Neural cell (in vitro differentiated cells): Measurements from ENCODE around the gene ACAP3. TPM values are rescaled to one million over a fixed set of nuclear protein-coding genes. Genes with fewer than 3 reads are reported as not detected.

Source experiments
- H2AFZ ChIP-seq: fragments of 200-600, 300-800 bp; sonication (generic), shearing (Covaris generic); 2 replicates; pipeline ENCODE4 v1.6.0; 2014; ENCODE audit warnings: low read depth, mild to moderate bottlenecking, antibody characterized with exemption, low read length, moderate library complexity
- H3F3A ChIP-seq: fragments of 200-600 bp; shearing (Covaris generic); 2 replicates; pipeline ENCODE4 v1.6.1; 2016; ENCODE audit warnings: mild to moderate bottlenecking, moderate library complexity, mixed read lengths, antibody characterized with exemption, low read length; ENCODE audit not compliant: insufficient read depth, poor library complexity, severe bottlenecking
- H3K27ac ChIP-seq: fragments of 200-600, 300-800 bp; sonication (generic), shearing (Covaris generic); 2 replicates; pipeline ENCODE4 v1.5.1; 2014; ENCODE audit warnings: mild to moderate bottlenecking, low read length, moderate library complexity
- H3K27me3 ChIP-seq: fragments of 300-800, 200-600 bp; sonication (generic), shearing (Covaris generic); 2 replicates; pipeline ENCODE4 v1.6.0; 2014; ENCODE audit warnings: mild to moderate bottlenecking, low read depth, low read length, moderate library complexity; ENCODE audit not compliant: insufficient read depth
- H3K36me3 ChIP-seq: fragments of 300-800, 200-600 bp; sonication (generic), shearing (Covaris generic); 2 replicates; pipeline ENCODE4 v1.5.1; 2014; ENCODE audit warnings: mild to moderate bottlenecking, antibody characterized with exemption, low read length, moderate library complexity; ENCODE audit not compliant: insufficient read depth
- H3K4me2 ChIP-seq: fragments of 300-800, 200-600 bp; sonication (generic), shearing (Covaris generic); 2 replicates; pipeline ENCODE4 v1.6.0; 2014; ENCODE audit warnings: mild to moderate bottlenecking, low read length
- H3K4me3 ChIP-seq: fragments of 300-800, 200-600 bp; sonication (generic), shearing (Covaris generic); 2 replicates; pipeline ENCODE4 v1.5.1; 2014; ENCODE audit warnings: mild to moderate bottlenecking, low read length, moderate library complexity
- H3K79me2 ChIP-seq: fragments of 200-600 bp; shearing (Covaris generic); replicated peaks from 2 replicates; pipeline ENCODE4 v1.6.0; 2014; ENCODE audit warnings: mild to moderate bottlenecking, low read length, moderate library complexity; ENCODE audit not compliant: insufficient read depth
- H3K9ac ChIP-seq: fragments of 300-800, 200-600 bp; sonication (generic), shearing (Covaris generic); 2 replicates; pipeline ENCODE4 v1.6.1; 2016; ENCODE audit warnings: mild to moderate bottlenecking, low read length, mixed read lengths
- H3K9me2 ChIP-seq: fragments of 200-600 bp; shearing (Covaris generic); 2 replicates; pipeline ENCODE4 v1.6.1; 2016; ENCODE audit warnings: mild to moderate bottlenecking, low read length, mixed read lengths; ENCODE audit not compliant: insufficient read depth
- H3K9me3 ChIP-seq: fragments of 200-600, 300-800 bp; sonication (generic), shearing (Covaris generic); 2 replicates; pipeline ENCODE4 v1.6.1; 2016; ENCODE audit warnings: mild to moderate bottlenecking, mixed run types, low read length, moderate library complexity, mixed read lengths
- H4K20me1 ChIP-seq: fragments of 200-600 bp; shearing (Covaris generic); 2 replicates; pipeline ENCODE4 v1.6.1; 2016; ENCODE audit warnings: mild to moderate bottlenecking, mixed run types; ENCODE audit not compliant: insufficient read depth
- EP300 ChIP-seq: fragments of 450-650 bp; conservative IDR thresholded peaks from 2 replicates; pipeline ENCODE4 v1.6.1; 2014; ENCODE audit warnings: antibody characterized with exemption, mild to moderate bottlenecking, moderate library complexity; ENCODE audit not compliant: poor library complexity, severe bottlenecking
- EZH2 ChIP-seq: fragments of 200-600, 300-800 bp; shearing (Covaris generic), sonication (generic); IDR thresholded peaks from 2 replicates; pipeline ENCODE4 v1.6.1; 2014; ENCODE audit warnings: antibody characterized with exemption, low read length, borderline replicate concordance, mild to moderate bottlenecking; ENCODE audit not compliant: insufficient read depth, poor library complexity, severe bottlenecking
- RAD21 ChIP-seq: fragments of 450-650 bp; conservative IDR thresholded peaks from 2 replicates; pipeline ENCODE4 v1.6.1; 2014; ENCODE audit warnings: antibody characterized with exemption, mild to moderate bottlenecking, moderate library complexity
- REST ChIP-seq: IDR thresholded peaks from 2 replicates; pipeline ENCODE4 v1.6.1; 2012; ENCODE audit warnings: borderline replicate concordance
- SMC3 ChIP-seq: fragments of 450-650 bp; conservative IDR thresholded peaks from 2 replicates; pipeline ENCODE4 v1.6.1; 2014; ENCODE audit warnings: antibody characterized with exemption, mild to moderate bottlenecking, moderate library complexity; ENCODE audit not compliant: poor library complexity
- TAF1 ChIP-seq: IDR thresholded peaks from 2 replicates; pipeline ENCODE4 v1.6.1; 2012; ENCODE audit warnings: low read depth
- polyA plus RNA-seq: library from polyadenylated mRNA; depleted of rRNA; stranded (reverse); fragments of >200 nt; gene quantifications from 2 replicates; pipeline ENCODE4 v1.2.3, GENCODE V29; 2014
- TF ChIP-seq, protein P1 (sequence below): fragments of 450-650 bp; IDR thresholded peaks from 2 replicates; pipeline ENCODE4 v1.5.1; 2014; ENCODE audit warnings: antibody characterized with exemption, mild to moderate bottlenecking, moderate library complexity; ENCODE audit not compliant: poor library complexity, severe bottlenecking

The ACAP3 gene
- polyA plus RNA-seq, 1 donor from 2014 or later: 186 TPM

- Histone ChIP-seq H3K9me2 (no peaks in the 10 kb centered on the region), H3K27me3 (no peaks in the 10 kb centered on the region), H3K4me3 (no peak overlapping the region), H3F3A (no peaks in the 10 kb centered on the region), H3K9ac (no peak overlapping the region), H2AFZ (no peak overlapping the region), H3K9me3 (no peaks in the 10 kb centered on the region), H3K79me2 (peaks cover 12% of the 10 kb centered on the region), H3K27ac (no peak overlapping the region), H3K4me2 (no peak overlapping the region), H4K20me1 (peaks cover 13% of the 10 kb centered on the region), H3K36me3 (no peaks in the 10 kb centered on the region)
- TF ChIP-seq TAF1 (no peak), EP300 (no peak), EZH2 (no peak)
- TF ChIP-seq, protein P1, sequence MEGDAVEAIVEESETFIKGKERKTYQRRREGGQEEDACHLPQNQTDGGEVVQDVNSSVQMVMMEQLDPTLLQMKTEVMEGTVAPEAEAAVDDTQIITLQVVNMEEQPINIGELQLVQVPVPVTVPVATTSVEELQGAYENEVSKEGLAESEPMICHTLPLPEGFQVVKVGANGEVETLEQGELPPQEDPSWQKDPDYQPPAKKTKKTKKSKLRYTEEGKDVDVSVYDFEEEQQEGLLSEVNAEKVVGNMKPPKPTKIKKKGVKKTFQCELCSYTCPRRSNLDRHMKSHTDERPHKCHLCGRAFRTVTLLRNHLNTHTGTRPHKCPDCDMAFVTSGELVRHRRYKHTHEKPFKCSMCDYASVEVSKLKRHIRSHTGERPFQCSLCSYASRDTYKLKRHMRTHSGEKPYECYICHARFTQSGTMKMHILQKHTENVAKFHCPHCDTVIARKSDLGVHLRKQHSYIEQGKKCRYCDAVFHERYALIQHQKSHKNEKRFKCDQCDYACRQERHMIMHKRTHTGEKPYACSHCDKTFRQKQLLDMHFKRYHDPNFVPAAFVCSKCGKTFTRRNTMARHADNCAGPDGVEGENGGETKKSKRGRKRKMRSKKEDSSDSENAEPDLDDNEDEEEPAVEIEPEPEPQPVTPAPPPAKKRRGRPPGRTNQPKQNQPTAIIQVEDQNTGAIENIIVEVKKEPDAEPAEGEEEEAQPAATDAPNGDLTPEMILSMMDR: no peak
Measured at GRCh38 chr1:1345860-1346500, 38.2 kb upstream of the ACAP3 start.

- peaks cover 13% of the 10 kb centered on the region for H4K20me1 ChIP-seq
- no peaks in the 10 kb centered on the region for H3K36me3 ChIP-seq
- TF ChIP-seq EZH2 (no peak), REST (no peak), RAD21 (no peak), TAF1 (no peak), SMC3 (no peak)
- peaks cover 12% of the 10 kb centered on the region for H3K79me2 ChIP-seq
- H3K27ac ChIP-seq: no peak overlapping the region
- no peaks in the 10 kb centered on the region for H3F3A ChIP-seq
- H3K9me2 ChIP-seq: no peaks in the 10 kb centered on the region
- no peaks in the 10 kb centered on the region for H3K27me3 ChIP-seq
- H3K9ac ChIP-seq: no peak overlapping the region
- H3K4me3 ChIP-seq: no peak overlapping the region
- H2AFZ ChIP-seq: no peak overlapping the region
- H3K4me2 ChIP-seq: no peak overlapping the region
- H3K9me3 ChIP-seq: no peaks in the 10 kb centered on the region
Measured at GRCh38 chr1:1345384-1345783, 37.7 kb upstream of the ACAP3 start.
